CD4-positive, alpha-beta T cell (primary cell): ENCODE data around the gene KCNIP4. TPM values are rescaled to one million over a fixed set of nuclear protein-coding genes. Genes with fewer than 3 reads are reported as not detected.

Experiments
- ATAC-seq: fragments of 200-7000 bp; cut with Tn5 transposase; one replicate; pipeline ENCODE4 v1.10.0; 2022; ENCODE audit warnings: mild to moderate bottlenecking; ENCODE audit not compliant: poor library complexity
- CTCF ChIA-PET: fragments of 350-600 bp; sonication (Branson Sonifier 250); formaldehyde crosslinking; loops from one replicate; lab custom pipeline; 2021; ENCODE audit warnings: antibody characterized with exemption, inconsistent platforms; lab: Charles Lee
- POLR2A ChIA-PET: fragments of 350-600 bp; sonication (Branson Sonifier 250); formaldehyde crosslinking; loops from one replicate; lab custom pipeline; 2021; ENCODE audit warnings: antibody characterized with exemption, inconsistent platforms; lab: Charles Lee
- DNase-seq, 14 experiments: peaks; one replicate each; pipeline ENCODE4 v3.0.0-alpha.2; 2013 to 2020; ENCODE audit warnings: mixed read lengths in 2 of 14
- H3K27ac ChIP-seq, 2 donors: one replicate each; pipeline versions ENCODE4 v1.5.1 to v1.7.0; 2013; ENCODE audit warnings: low read length in 2 of 2, low read depth in 1 of 2, mild to moderate bottlenecking in 1 of 2
- H3K27me3 ChIP-seq, 2 experiments: 1 replicate in 1 of 2; 2 replicates in 1 of 2; pipeline versions ENCODE4 v1.6.1 to v1.7.0; 2013; ENCODE audit warnings: low read length in 2 of 2, control low read depth in 1 of 2, mild to moderate bottlenecking in 1 of 2, moderate library complexity in 1 of 2; ENCODE audit not compliant: insufficient read depth in 2 of 2, control insufficient read depth in 1 of 2
- H3K36me3 ChIP-seq: one replicate; pipeline ENCODE4 v1.6.1; 2013; ENCODE audit warnings: low read length, control low read depth; ENCODE audit not compliant: insufficient read depth
- H3K4me1 ChIP-seq: one replicate; pipeline ENCODE4 v1.6.1; 2013; ENCODE audit warnings: low read length, control low read depth; ENCODE audit not compliant: insufficient read depth
- H3K4me3 ChIP-seq: one replicate; pipeline ENCODE4 v1.5.1; 2013; ENCODE audit warnings: mild to moderate bottlenecking, low read length, moderate library complexity
- H3K9me3 ChIP-seq, 2 experiments: 1 replicate in 1 of 2; 2 replicates in 1 of 2; pipeline versions ENCODE4 v1.6.1 to v1.7.0; 2013; ENCODE audit warnings: low read length in 2 of 2, mild to moderate bottlenecking in 2 of 2, control low read depth in 1 of 2, moderate library complexity in 1 of 2; ENCODE audit not compliant: control insufficient read depth in 1 of 2, insufficient read depth in 1 of 2
- H3K27ac Mint-ChIP-seq: one replicate; pipeline ENCODE4 v1.8.0; 2020; ENCODE audit warnings: mixed read lengths
- H3K27me3 Mint-ChIP-seq: one replicate; pipeline ENCODE4 v1.8.0; 2021; ENCODE audit warnings: mixed read lengths
- H3K36me3 Mint-ChIP-seq: one replicate; pipeline ENCODE4 v1.8.0; 2021; ENCODE audit warnings: low read depth, mixed read lengths
- H3K4me1 Mint-ChIP-seq: one replicate; pipeline ENCODE4 v1.8.0; 2021; ENCODE audit warnings: low read depth, mixed read lengths
- H3K4me3 Mint-ChIP-seq: one replicate; pipeline ENCODE4 v1.8.0; 2020; ENCODE audit warnings: mild to moderate bottlenecking, mixed read lengths
- H3K9me3 Mint-ChIP-seq: one replicate; pipeline ENCODE4 v1.8.0; 2020; ENCODE audit warnings: mixed read lengths
- intact Hi-C, 2 experiments: fragments of 100-400 bp; cut with DNase I in 1 of 2; cut with micrococcal nuclease in 1 of 2; formaldehyde crosslinking; loops; one replicate each; pipeline versions ENCODE4 v1.15.1 to v1.9.0; 2023 to 2025; cut with DNase I, micrococcal nuclease
- total RNA-seq, 174 experiments: library from RNA in 2 of 174; stranded (reverse) in 2 of 174; gene quantifications; one replicate each; pipeline ENCODE4 v1.2.3 and lab custom pipeline; 2021 to 2026
- TF ChIP-seq, protein P1 (sequence below): fragments of 200-600 bp; IDR thresholded peaks from one replicate; pipeline ENCODE4 v1.8.0; 2022; ENCODE audit warnings: antibody characterized with exemption, mild to moderate bottlenecking

KCNIP4 gene
- total RNA-seq, 2 experiments from 2014 or later: not detected

DNA sequence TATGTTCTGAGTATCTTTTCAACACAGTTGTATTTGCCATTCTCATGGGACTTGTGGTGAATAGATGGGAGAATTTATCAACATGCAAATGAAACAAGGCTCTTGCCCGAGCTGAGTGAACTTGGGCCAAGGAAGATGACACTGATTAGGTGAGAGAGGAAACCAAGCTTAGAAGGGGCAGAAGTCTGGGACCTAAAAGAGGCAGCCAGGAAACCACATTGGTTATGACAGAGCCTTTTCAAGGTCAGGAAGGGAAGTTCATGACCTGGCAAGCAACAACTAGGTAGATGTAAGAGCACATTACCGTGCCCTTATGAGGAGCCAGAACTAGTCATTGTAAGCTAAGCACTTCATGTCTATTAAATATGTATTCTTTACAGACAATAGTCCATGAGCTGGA is 658.0 kb downstream of the KCNIP4 start:
- Mint-ChIP-seq H3K27ac (no peak overlapping the region), H3K27me3 (no peaks in the 10 kb centered on the region), H3K4me1 (no peaks in the 10 kb centered on the region), H3K9me3 (peaks cover 7% of the 10 kb centered on the region), H3K4me3 (no peak overlapping the region), H3K36me3 (no peaks in the 10 kb centered on the region)
- TF ChIP-seq, protein P1, sequence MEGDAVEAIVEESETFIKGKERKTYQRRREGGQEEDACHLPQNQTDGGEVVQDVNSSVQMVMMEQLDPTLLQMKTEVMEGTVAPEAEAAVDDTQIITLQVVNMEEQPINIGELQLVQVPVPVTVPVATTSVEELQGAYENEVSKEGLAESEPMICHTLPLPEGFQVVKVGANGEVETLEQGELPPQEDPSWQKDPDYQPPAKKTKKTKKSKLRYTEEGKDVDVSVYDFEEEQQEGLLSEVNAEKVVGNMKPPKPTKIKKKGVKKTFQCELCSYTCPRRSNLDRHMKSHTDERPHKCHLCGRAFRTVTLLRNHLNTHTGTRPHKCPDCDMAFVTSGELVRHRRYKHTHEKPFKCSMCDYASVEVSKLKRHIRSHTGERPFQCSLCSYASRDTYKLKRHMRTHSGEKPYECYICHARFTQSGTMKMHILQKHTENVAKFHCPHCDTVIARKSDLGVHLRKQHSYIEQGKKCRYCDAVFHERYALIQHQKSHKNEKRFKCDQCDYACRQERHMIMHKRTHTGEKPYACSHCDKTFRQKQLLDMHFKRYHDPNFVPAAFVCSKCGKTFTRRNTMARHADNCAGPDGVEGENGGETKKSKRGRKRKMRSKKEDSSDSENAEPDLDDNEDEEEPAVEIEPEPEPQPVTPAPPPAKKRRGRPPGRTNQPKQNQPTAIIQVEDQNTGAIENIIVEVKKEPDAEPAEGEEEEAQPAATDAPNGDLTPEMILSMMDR: no peak
- no peaks in the 10 kb centered on the region for H3K27me3 ChIP-seq
- no peak overlapping the region for H3K27ac ChIP-seq
- no peak overlapping the region for H3K4me3 ChIP-seq
- H3K36me3 ChIP-seq: no peaks in the 10 kb centered on the region
- ATAC-seq (no peak), DNase-seq (peak in 2 of 14 experiments; percentile 0 to 8)
- peaks cover 0 to 3% of the 10 kb centered on the region in 2 experiments for H3K9me3 ChIP-seq
- CTCF ChIA-PET: no interaction called here
- POLR2A ChIA-PET: no interaction called here
- no peaks in the 10 kb centered on the region for H3K4me1 ChIP-seq
- intact Hi-C loops: no loop called here

DNA sequence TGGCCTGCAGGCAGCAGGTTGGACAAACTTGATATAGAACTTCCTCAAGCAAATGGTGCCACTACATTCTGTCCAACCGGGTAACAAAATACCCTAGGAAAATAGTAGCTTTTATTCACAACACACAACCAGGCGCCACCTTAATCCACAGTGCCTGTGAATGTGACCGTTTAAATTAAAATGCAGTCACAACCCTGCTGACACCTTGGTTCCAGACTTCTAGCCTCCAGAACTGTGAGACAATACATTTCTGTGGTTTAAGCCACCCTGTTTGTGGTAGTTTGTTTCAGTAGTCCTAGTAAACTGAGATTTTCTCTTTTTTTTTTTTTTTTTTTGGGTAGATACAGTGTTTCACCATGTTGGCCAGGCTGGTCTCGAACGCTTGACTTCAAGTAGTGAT is 672.5 kb downstream of the KCNIP4 start:
- Mint-ChIP-seq H3K9me3 (peaks cover 2% of the 10 kb centered on the region), H3K36me3 (no peaks in the 10 kb centered on the region), H3K27ac (no peak overlapping the region), H3K27me3 (no peaks in the 10 kb centered on the region), H3K4me1 (no peaks in the 10 kb centered on the region), H3K4me3 (no peak overlapping the region)
- DNase-seq (no peak), ATAC-seq (no peak)
- Histone ChIP-seq H3K4me1 (no peaks in the 10 kb centered on the region), H3K27me3 (no peaks in the 10 kb centered on the region), H3K36me3 (no peaks in the 10 kb centered on the region), H3K27ac (no peak overlapping the region), H3K4me3 (no peak overlapping the region), H3K9me3 (peaks cover 0 to 6% of the 10 kb centered on the region in 2 experiments)
- ChIA-PET POLR2A (no interaction called here), CTCF (no interaction called here)
- TF ChIP-seq, protein P1: no peak
- intact Hi-C loops: no loop called here

DNA sequence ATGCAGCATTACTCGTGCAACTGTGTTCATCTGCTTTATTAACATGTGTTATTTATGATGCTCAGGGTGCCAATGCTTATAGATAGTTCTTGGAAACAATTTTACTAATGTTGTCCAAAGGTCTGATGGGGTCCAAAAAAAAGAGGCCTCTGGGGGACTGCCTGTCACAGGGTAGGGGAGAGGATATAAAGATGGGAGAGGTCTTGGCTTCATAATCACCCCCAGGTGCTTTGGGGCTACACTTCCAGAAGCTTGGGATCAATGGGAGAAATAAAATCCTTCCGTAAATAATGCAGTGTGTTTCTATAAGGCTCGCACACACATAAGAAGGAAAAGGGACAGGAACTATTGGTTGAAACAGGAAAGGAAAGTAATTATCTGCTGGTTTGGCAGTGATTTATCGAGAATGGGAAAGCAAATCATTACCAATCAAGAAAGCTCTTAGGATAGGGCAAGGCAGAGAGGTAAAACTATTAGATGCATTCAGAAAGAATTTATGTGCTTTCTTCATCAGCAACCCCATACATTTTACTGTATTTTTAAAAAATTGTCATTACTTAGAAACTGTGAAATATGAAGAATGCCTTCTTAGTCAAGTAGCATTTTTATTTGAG is 677.0 kb downstream of the KCNIP4 start:
- Mint-ChIP-seq H3K27ac (no peak overlapping the region), H3K9me3 (no peaks in the 10 kb centered on the region), H3K4me1 (no peaks in the 10 kb centered on the region), H3K27me3 (no peaks in the 10 kb centered on the region), H3K36me3 (no peaks in the 10 kb centered on the region), H3K4me3 (no peak overlapping the region)
- no peaks in the 10 kb centered on the region for H3K27me3 ChIP-seq
- ATAC-seq (no peak), DNase-seq (no peak)
- intact Hi-C loops: no loop called here
- CTCF ChIA-PET: interaction anchor here (1.2 kb wide), 1 partner anchor 10 kb away, joined by 3 read pairs; no protein-coding TSS in a partner anchor
- H3K27ac ChIP-seq: no peak overlapping the region
- H3K9me3 ChIP-seq: peaks cover 0 to 7% of the 10 kb centered on the region in 2 experiments
- TF ChIP-seq, protein P1: no peak
- no peak overlapping the region for H3K4me3 ChIP-seq
- POLR2A ChIA-PET: no interaction called here
- H3K4me1 ChIP-seq: no peaks in the 10 kb centered on the region
- H3K36me3 ChIP-seq: no peaks in the 10 kb centered on the region
